GM03348 (cell line): ENCODE data around the gene MRS2.

Experiments used
- DNase-seq: peaks from one replicate; pipeline ENCODE4 v3.0.0; 2012; ENCODE audit warnings: low spot score

The MRS2 gene

DNA sequence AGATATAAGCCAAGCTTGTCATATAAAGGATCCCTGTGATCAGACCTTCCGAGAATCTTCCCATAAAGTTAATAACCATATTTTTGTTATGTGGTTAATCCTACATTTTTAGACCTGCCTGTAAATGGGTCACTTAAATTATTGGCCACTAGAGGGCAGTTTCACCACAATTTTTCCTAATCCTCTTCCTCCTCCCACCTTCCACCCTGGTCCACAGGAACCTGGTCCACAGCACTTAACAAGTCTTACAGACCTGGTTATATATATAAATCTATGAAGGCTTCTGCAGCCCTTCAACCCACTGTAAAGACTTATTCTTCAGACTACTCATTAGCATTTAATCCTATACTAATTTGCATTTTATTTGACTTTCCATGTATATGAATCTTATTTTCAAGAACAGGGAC is 28.3 kb downstream of the MRS2 start:
- DNase-seq: peak; percentile 60

DNA sequence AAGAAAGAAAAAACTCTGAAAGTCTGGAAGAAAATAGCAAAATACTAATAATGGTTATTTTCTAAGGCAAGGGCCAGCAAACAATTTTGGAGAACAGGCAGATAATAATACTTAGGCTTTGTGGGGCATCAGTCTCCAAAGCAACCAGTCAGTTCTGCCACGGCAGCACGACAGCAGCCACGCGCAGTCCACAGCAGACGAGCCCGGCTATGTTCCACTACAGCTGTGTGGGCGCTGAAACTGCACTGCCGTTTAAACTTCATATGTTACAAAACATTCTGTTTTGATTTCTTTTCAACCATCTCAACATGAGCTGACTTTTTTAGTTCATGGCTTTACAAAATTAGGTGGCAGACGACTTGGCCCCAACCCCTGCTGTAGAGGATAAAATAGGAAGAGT is 29.9 kb downstream of the MRS2 start:
- DNase-seq: no peak

DNA sequence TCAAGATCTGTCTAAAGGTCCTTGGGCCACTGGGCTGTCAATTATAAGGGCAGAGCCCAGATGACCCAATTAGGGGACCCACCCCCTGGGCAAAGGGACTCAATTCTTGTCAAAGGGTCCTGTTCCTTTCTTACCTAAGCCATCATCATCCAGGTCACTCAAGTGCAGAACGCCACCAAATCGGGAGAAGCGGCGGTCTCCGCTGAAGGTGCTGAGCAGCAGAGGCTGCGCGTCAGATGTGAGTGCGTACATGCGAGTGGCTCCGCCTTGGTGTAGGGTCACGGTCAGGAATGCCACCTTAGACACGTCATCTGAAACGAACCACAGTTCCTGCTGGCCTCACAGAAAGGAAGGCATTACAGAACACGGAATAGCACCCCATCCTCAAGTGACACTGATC is 34.2 kb downstream of the MRS2 start:
- no peak for DNase-seq

DNA sequence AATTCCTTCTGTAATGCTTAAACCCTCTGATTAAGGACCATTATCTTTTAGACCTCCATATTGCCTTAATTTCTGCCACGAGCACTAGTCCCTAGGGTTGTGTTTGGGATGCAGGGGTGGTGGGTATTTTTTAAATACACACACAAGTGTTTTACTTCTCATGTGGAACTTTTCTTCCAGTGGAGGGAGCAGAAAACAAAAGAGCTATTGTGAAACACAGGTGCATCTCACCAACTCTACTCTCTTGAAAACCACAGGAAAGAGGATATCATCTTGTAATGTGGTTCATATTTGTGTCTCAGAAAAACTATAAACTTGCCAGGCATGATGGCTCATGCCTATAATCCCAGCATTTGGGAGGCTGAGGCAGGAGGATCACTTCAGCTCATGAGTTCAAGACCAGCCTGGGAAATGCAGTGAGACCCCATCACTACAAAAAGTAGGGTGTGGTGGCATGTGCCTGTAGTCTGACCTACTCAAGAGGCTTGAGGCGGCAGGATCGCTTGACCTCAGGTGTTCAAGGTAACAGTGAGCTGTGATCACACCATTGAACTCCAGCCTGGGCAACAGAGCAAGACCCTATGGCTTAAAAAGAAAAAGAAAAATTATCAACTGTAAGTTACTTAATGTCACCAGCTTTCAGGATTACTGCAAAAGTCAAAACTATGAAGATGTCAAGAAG is 37.3 kb downstream of the MRS2 start:
- DNase-seq: no peak

DNA sequence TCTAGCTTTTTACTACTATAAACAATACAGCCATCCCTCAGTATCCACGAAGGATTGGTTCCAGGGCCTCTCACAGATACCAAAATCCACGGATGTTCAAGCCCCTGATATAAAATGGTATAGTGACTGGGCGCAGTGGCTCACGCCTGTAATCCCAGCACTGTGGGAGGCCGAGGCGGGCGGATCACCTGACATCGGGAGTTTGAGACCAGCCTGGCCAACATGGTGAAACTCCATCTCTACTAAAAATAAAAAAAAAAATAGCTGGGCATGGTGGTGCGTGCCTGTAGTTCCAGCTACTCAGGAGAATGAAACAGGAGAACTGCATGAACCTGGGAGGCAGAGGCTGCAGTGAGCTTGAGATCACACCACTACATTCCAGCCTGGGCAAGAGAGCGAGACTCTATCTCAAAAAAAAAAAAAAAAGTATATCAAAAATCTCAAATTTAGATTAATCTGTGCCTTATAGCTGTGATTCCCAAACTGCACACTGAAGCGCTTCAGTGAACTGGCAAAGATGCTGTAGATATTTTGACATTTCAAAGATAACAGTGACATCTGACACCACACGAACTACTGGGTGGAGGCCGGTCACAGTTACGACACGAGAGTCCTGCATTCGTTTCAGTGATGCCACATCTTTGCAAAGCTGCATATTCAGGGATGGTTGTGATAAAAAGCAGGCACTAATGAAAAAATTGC is 38.3 kb downstream of the MRS2 start:
- DNase-seq: no peak

DNA sequence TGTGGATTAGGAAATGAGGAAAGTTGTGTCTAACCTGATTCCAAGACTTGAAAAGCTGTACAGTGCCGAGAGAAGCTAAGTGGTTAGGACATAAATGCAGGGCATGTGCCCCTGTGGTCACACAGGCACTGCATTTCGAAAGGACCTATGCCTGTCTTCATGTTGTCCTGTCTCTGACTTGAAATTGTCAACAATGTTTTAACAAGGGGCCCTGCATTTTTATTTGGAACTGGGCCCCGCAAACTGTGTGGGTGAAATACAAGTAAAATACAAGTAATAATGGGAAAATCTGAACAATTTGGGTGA is 38.8 kb downstream of the MRS2 start:
- no peak for DNase-seq

DNA sequence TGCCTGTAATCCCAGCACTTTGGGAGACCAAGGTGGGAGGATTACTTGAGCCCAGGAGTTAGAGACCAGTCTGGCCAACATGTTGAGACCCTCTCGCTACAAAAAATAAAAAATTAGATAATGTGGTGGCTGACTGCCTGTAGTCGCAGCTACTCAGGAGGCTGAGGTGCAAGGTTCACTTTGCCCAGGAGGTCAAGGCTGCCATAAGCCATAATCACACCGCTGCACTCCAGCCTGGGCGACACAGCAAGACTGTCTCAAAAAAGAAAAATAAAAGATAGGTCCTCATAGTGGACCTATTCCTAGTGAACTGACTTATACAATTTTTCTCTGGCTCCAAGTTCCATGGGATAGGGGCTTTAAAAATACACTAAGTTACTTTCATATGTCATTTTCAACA is 41.9 kb downstream of the MRS2 start:
- no peak for DNase-seq

DNA sequence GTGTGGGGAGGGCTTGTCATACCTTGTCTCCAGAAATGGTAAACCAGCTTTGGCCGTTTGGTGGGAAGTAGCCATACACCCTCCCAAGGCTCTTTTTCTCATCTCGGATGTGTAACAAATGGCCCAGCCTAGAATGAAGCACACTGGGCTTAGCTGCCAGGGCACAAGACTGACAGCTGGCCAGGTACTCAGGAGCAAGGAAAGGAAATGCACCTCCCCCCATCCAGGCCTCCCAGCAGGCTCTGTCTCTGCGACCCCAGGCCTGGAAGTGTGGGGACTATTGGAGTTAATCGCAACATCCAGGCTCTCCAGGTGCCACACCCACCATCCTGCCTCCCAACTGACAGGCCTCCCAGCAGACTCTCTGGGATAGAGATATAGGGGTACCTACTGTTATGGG is 43.0 kb downstream of the MRS2 start:
- no peak for DNase-seq

DNA sequence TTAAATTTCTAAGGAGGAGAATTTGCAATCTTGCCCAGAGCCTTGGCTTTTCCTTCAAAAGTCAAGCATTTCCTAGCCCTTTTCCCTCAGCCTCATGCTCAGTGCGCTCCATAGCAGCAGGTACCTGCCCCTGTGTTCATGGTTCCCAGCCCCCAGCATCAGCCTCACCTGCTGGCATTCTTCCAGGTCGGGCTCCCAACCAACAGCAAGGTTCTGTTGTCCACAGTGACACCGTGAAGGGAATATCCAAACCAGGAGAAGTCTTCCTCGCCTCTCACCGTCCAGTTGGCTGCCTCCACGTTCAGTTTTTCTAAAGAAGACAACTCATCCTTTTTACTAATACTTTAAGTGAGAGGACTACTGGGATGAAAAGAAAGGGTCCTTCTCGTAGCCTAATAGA is 43.9 kb downstream of the MRS2 start:
- DNase-seq: no peak

DNA sequence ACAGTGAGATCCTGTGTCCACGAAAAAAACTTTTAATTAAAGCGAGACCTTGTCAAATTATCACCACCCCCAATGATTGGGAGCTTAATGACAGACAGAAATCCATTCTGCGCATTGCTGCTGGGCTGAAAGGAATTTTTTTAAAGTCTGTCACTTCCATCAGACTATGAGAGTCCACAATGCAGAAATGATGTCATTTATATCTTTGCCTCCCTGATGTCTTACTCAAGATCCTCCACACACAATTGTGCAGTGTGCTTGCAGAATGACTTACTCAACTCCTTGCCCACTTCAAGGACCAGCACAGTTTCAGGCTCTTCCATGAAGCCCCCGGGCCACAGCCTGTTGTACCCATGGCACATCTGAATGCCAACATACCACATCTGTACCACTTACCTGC is 45.7 kb downstream of the MRS2 start:
- DNase-seq: no peak

DNA sequence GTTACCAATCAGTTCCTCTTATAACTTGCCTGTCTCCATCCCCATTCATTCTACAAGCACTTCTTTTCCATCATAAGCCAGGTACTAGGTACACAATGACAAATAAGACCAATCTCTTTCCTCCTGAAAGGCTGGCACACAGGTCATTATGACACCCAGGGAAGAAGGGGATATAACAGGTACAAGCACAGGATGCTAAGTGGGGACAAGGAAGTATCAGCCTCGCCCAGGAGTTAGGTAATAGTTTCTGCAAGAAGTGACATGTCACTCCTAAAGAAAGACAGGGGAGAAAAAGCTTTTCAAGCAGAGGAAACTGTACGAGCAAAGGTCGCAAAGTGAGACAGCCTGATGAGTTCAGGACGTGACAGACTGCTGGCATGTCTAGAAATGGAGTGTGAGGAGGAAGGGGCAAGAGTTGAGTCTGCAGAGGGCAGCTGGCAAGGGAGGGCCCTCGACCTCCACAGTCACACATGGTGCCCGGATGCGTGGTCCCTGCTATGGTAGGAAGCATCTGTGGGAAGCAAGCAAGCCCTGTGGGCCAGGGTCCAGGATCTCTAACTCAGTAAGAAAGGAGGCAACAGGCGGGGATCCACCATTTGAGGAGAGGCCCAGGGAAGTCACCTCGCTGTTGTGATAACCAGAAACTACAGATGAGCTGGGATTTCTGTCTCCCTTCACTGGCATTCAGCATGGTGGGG is 46.2 kb downstream of the MRS2 start:
- DNase-seq: no peak

DNA sequence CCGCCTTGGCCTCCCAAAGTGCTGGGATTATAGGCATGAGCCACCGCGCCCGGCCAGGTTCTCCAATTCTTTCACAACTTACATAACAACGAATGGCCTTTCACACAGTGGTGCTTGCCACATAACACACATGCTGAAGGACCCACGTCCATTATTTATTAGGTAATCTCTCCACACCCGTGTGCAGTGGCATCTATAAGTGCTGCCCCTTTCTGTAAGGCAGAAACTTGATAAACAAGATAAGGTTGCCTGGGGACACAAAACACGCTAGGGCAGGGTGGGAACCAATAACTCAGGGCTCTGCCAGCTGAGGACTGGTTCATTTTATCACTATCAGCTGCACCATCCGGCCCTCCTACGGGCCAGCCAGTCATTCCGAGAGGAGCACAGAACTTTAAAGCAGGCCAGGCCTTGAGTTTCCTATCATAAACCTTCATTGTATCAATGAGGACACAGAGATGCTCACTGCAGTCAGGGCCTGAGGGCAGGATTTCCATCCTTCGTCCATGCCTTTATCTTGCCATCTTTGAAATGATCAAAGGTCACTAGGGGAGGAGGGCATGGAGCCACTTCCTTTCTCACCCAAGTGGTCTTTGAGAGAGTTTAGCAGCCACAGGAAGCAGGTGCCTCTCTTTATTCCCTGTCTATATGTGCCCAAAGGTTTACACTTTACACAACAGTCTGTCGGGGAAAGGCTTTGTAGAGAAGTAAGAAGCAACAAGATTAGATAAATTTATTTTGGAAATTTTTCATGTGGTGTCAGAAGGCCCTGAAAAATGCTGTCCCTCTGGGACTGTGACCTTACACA is 49.0 kb downstream of the MRS2 start:
- DNase-seq: no peak

DNA sequence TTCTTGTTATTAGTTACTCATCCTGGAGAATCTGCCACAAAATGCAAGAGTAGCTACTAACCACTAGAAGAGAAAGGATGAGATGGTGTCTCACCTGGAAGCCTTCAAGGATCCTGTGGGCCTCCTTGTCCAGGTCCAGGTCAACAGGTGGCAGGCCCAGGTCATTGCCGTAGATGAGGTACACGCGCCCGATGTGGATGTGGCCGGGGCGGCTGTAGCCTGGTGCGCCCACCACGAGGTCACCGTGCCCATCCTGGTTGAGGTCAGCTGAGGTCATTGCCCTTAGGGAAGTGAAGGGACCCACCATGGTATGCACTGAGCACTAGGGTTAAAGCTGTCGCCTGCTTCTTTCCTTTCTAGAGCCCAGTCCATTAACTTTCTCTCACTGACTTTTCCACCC is 51.2 kb downstream of the MRS2 start:
- no peak for DNase-seq

DNA sequence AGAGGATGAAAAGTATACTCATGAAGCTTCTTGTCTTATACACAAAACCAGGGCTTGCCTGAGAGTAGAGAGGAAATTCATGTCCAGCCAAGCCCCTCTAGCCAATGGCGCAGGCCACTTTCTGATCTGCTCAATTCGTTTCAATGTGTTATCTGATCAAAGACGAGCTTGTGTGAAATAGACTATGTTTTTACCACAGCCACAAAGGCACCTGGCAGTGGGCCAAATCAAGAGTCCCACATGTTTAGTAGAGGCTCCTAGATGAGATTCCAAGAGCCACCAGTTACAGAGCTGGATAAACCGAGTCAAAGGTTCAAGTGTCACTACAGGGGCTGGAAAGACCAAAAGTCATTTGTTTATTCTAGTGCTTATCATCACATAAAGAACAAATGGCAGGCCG is 51.7 kb downstream of the MRS2 start:
- no peak for DNase-seq

DNA sequence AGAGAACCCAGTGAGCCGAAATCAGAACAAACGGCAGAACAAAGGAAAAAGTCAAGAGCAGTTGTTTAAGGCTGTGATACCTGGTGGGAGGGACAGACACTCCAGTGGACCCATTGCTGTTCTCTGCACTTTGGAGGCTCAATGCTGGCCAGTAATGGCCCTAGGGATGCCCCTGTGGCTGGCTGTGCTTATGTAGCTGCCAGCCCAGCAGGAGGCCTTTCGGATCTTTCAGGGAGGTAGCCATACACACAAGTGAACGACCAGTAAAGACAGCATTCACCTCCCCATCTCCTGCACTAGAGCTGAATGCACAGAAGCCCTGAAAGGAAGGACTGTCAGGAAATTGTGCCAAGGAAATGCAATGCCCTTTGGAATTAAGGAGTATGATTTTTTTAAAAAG is 52.3 kb downstream of the MRS2 start:
- no peak for DNase-seq

DNA sequence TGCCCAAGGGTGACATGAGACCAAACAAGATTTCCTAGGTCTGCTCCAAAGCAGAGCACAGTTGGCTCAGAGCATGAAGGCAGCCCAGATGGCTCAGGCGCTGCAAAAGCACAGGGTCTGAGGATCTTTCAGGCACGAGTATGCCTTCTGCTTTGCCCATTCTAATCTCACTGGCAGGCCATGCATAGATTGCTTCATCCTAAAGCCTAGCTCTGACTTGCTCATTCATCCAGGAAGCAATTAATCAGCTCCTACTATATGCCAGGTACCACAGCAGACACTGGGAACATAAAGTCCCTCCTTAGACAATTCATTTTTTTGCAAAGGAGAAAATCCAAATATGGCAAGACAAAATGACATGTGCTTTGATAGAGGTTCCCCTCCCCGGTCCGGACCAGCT is 55.4 kb downstream of the MRS2 start:
- DNase-seq: no peak

DNA sequence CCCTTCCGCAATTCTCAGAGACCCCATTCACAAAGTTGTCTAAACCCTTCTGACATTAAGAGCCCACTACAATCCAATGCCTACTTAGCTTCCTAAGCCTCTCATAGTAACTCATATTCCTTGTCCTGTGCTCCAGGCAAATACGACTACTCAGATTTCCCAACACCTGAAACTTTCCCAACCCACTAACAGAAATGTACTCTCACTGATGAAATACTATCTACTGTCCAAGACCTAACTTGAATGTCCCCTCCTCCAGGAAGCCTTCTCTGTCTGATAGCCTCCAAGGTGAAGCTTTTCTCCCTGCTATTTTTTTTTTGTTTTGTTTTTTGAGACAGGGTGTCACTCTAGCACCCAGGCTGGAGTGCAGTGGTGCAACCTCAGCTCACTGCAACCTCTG is 56.2 kb downstream of the MRS2 start:
- DNase-seq: no peak

DNA sequence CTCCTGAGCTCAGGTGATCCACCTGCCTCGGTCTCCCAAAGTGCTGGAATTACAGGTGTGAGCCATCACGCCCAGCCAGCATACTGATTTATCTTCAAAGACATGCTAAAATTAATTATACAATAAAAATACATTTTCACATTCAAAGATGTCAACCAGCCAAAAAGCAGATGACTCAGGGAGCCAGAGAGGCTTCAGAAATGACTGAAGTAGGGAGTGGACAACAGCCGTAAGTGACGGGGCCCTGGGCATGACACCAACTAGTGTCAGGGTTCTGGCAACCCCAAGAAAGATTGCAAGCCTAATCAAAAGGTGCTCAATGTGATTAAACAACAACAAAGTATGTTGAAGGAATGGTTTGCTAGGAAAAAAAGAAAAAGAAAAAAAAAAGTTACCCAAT is 58.2 kb downstream of the MRS2 start:
- no peak for DNase-seq

DNA sequence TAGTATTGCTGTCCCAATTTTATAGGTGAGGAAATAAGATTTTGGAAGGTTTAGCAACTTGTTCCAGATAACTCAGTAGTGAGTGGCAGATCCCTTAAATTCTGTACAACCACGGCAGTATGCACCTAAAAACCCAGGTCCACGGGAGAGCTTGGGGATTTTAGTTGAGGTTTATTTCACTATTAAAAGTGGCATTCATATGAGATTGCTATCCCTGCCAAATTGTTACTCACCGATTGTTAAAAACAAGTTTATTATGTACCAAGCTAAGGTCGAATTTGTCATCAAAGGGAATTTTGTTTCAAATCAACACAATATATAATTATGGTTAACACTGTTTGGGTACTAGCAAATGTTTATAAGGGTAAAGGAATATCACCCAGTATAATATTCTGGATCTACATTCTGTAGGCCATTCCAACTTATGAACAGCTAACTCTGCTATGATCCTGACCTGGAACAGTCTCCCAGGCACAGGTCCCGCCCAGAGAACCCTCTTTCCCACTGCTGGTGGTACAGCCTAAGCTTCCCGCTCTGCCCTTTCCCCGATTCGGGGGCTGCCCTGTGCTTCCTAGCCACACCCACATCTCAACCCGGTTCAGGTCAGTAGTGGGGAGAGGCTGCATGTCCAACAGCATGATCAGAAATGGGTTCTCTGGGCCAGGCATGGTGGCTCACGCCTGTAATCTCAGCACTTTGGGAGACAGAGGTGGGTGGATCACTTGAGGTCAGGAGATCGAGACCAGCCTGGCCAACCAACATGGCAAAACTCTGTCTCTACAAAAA is 61.7 kb downstream of the MRS2 start:
- DNase-seq: no peak

DNA sequence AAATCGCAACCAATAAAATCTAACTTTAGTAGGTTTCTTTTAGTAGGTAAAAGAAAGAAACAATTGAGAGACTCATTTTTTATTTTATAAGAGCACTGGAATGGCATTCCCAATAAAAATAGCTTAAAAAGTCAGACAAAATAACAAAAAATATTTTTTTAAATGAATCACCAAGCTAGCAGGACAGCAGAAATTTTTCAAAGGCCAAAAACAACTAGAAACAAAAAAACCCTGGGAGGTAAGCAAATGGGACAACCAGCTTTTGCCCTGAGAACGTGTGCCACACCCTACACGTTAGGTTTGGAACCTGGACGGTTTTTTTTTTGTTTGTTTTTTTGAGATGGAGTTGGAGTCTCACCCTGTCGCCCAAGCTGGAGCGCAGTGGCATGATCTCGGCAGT is 67.1 kb downstream of the MRS2 start:
- DNase-seq: no peak

DNA sequence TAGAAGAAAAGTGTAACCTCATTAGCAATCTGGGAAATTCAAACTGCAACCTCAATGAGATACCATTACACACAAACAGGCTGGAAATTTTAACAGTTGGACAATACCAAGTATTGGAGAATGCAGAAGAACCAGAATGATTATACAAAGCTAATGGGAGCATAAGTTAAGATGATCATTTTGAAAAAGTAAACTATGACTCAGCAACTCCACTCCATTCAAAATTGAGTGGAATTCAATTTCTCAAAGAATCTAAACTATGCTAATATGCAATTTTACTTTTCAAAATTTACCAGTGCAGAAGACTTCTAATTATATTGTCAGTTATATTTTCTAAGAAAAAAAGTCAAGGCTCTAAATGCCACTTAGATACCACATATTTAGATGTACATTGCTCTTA is 69.4 kb downstream of the MRS2 start:
- DNase-seq: no peak
